IMR-90 (cell line): ENCODE results near the gene TCP11L1. TPM values are rescaled to one million over a fixed set of nuclear protein-coding genes. Genes with fewer than 3 reads are reported as not detected.

ENCODE experiments used
- ATAC-seq: fragments of 200-7000 bp; cut with Tn5 transposase; 2 replicates; pipeline ENCODE4 v1.9.1; 2020; ENCODE audit warnings: low read depth, mild to moderate bottlenecking, moderate library complexity
- BruUV-seq: library from RNA; stranded (reverse); fragments of 400-500 nt; replicated peaks from 2 replicates; lab custom pipeline; 2021; lab: Mats Ljungman, UMichigan
- CTCF ChIA-PET: fragments of 300-600 bp; formaldehyde crosslinking; extraction: SDS; loops from one replicate; lab custom pipeline; 2021; ENCODE audit warnings: antibody characterized with exemption; lab: Yijun Ruan, JAX
- POLR2A ChIA-PET: fragments of 300-600 bp; sonication (Branson Sonifier 250); formaldehyde crosslinking; loops from one replicate; lab custom pipeline; 2022; ENCODE audit warnings: antibody characterized with exemption; ENCODE audit not compliant: unreplicated experiment; lab: Charles Lee
- DNase-seq: peaks from one replicate; pipeline ENCODE4 v3.0.0; 2013
- H2AFZ ChIP-seq: replicated peaks from 2 replicates; pipeline ENCODE3; 2013; ENCODE audit warnings: low read length, mild to moderate bottlenecking; ENCODE audit not compliant: poor library complexity
- H2AK5ac ChIP-seq: 2 replicates; pipeline ENCODE4 v1.6.1; 2013; ENCODE audit warnings: low read depth, low read length, inconsistent platforms
- H2AK9ac ChIP-seq: replicated peaks from 2 replicates; pipeline ENCODE3; 2013; ENCODE audit warnings: mild to moderate bottlenecking, low read depth, low read length, moderate library complexity; ENCODE audit not compliant: poor library complexity
- H2BK120ac ChIP-seq: 2 replicates; pipeline ENCODE4 v1.6.1; 2013; ENCODE audit warnings: low read depth, low read length, inconsistent platforms
- H2BK15ac ChIP-seq: 3 replicates; pipeline ENCODE4 v1.6.1; 2013; ENCODE audit warnings: low read depth, low read length, inconsistent platforms
- H2BK20ac ChIP-seq: 2 replicates; pipeline ENCODE4 v1.6.1; 2013; ENCODE audit warnings: low read depth, mild to moderate bottlenecking, inconsistent platforms, low read length, moderate library complexity
- H2BK5ac ChIP-seq: 2 replicates; pipeline ENCODE4 v1.6.1; 2013; ENCODE audit warnings: mild to moderate bottlenecking, low read depth, low read length, inconsistent platforms; ENCODE audit not compliant: poor library complexity, severe bottlenecking
- H3K14ac ChIP-seq: replicated peaks from 2 replicates; pipeline ENCODE4 v1.6.1; 2013; ENCODE audit warnings: low read depth, low read length, inconsistent platforms
- H3K18ac ChIP-seq: 2 replicates; pipeline ENCODE4 v1.6.1; 2013; ENCODE audit warnings: low read depth, low read length, control low read depth
- H3K23ac ChIP-seq: 2 replicates; pipeline ENCODE4 v1.6.1; 2013; ENCODE audit warnings: low read depth, low read length, inconsistent platforms
- H3K27ac ChIP-seq: 2 replicates; pipeline ENCODE4 v1.5.1; 2013; ENCODE audit warnings: mild to moderate bottlenecking, control low read depth, low read length; ENCODE audit not compliant: insufficient read depth
- H3K27me3 ChIP-seq: 2 replicates; pipeline ENCODE4 v1.6.1; 2013; ENCODE audit warnings: low read length; ENCODE audit not compliant: control insufficient read depth, insufficient read depth
- H3K36me3 ChIP-seq: 2 replicates; pipeline ENCODE4 v1.6.1; 2013; ENCODE audit warnings: low read length, mixed read lengths; ENCODE audit not compliant: control insufficient read depth, insufficient read depth
- H3K4ac ChIP-seq: 2 replicates; pipeline ENCODE4 v1.6.1; 2013; ENCODE audit warnings: low read depth, low read length, inconsistent platforms
- H3K4me1 ChIP-seq: 2 replicates; pipeline ENCODE4 v1.6.1; 2013; ENCODE audit warnings: low read length, mixed read lengths; ENCODE audit not compliant: control insufficient read depth, insufficient read depth
- H3K4me2 ChIP-seq: 2 replicates; pipeline ENCODE4 v1.6.1; 2013; ENCODE audit warnings: low read depth, mild to moderate bottlenecking, control low read depth, low read length, moderate library complexity
- H3K4me3 ChIP-seq: 2 replicates; pipeline ENCODE4 v1.5.1; 2013; ENCODE audit warnings: low read depth, mild to moderate bottlenecking, control low read depth, low read length, moderate library complexity; ENCODE audit not compliant: insufficient read depth
- H3K56ac ChIP-seq: 2 replicates; pipeline ENCODE4 v1.6.1; 2013; ENCODE audit warnings: low read length, inconsistent platforms; ENCODE audit not compliant: insufficient read depth; ENCODE audit errors: extremely low read depth
- H3K79me1 ChIP-seq, 2 experiments: 2 replicates each; pipeline ENCODE4 v1.6.1; 2013; ENCODE audit warnings: low read length in 2 of 2, inconsistent platforms in 1 of 2, low read depth in 1 of 2
- H3K9ac ChIP-seq: 2 replicates; pipeline ENCODE4 v1.6.1; 2013; ENCODE audit warnings: low read depth, low read length, control low read depth
- H3K9me1 ChIP-seq: 2 replicates; pipeline ENCODE4 v1.6.1; 2013; ENCODE audit warnings: low read length, inconsistent platforms; ENCODE audit not compliant: insufficient read depth
- H3K9me3 ChIP-seq: 2 replicates; pipeline ENCODE4 v1.6.1; 2013; ENCODE audit warnings: low read length; ENCODE audit not compliant: control insufficient read depth, insufficient read depth
- H4K20me1 ChIP-seq: 2 replicates; pipeline ENCODE4 v1.6.1; 2013; ENCODE audit warnings: low read length, inconsistent platforms; ENCODE audit not compliant: insufficient read depth
- H4K5ac ChIP-seq: 2 replicates; pipeline ENCODE4 v1.6.1; 2013; ENCODE audit warnings: mild to moderate bottlenecking, low read depth, low read length, control low read depth
- H4K8ac ChIP-seq, 2 experiments: 2 replicates each; pipeline ENCODE4 v1.6.1; 2013; ENCODE audit warnings: low read depth in 2 of 2, low read length in 2 of 2, control low read depth in 1 of 2, inconsistent platforms in 1 of 2
- H4K91ac ChIP-seq: 2 replicates; pipeline ENCODE4 v1.6.1; 2013; ENCODE audit warnings: low read depth, low read length, inconsistent platforms; ENCODE audit not compliant: insufficient read depth
- BHLHE40 ChIP-seq: fragments of 150-350 bp; IDR thresholded peaks from 2 replicates; pipeline ENCODE4 v1.6.1; 2016; ENCODE audit warnings: mild to moderate bottlenecking, low read depth, low read length
- CEBPB ChIP-seq: IDR thresholded peaks from 2 replicates; pipeline ENCODE4 v1.6.1; 2012; ENCODE audit warnings: low read depth, low read length, improper control_type of control experiment
- CHD1 ChIP-seq: IDR thresholded peaks from 2 replicates; pipeline ENCODE4 v1.6.1; 2012; ENCODE audit warnings: low read depth, low read length, improper control_type of control experiment
- FOS ChIP-seq: fragments of 150-350 bp; IDR thresholded peaks from 2 replicates; pipeline ENCODE4 v1.6.1; 2016; ENCODE audit warnings: low read depth, low read length
- MAZ ChIP-seq: IDR thresholded peaks from 2 replicates; pipeline ENCODE4 v1.6.1; 2012; ENCODE audit warnings: low read depth, mild to moderate bottlenecking, low read length, improper control_type of control experiment, moderate library complexity, borderline replicate concordance
- POLR2A ChIP-seq: IDR thresholded peaks from 2 replicates; pipeline ENCODE4 v1.6.1; 2012; ENCODE audit warnings: mild to moderate bottlenecking, low read depth, low read length
- RFX5 ChIP-seq: IDR thresholded peaks from 2 replicates; pipeline ENCODE4 v1.8.0; 2012; ENCODE audit warnings: low read depth, mild to moderate bottlenecking, low read length, moderate library complexity
- WGBS, 2 experiments: methylation state at CpG; one replicate each; pipeline versions ENCODE4 v1.1.5 to v1.1.7; 2013; ENCODE audit warnings: missing lambda C conversion rate in 2 of 2; ENCODE audit not compliant: insufficient read length in 1 of 2; ENCODE audit errors: extremely low coverage in 2 of 2; 5-methylcytosine and 5-hydroxymethylcytosine counted together
- dilution Hi-C: fragments of 300-500 bp; cut with HindIII; formaldehyde crosslinking; loops from one replicate; pipeline ENCODE4 v1.14.3; 2018; ENCODE audit warnings: low sequenced_read_pairs; ENCODE audit not compliant: unreplicated experiment
- in situ Hi-C: fragments of 300-500 bp; cut with MboI; formaldehyde crosslinking; loops from 3 replicates; pipeline ENCODE4 v1.14.3; 2019; ENCODE audit warnings: low sequenced_read_pairs, inconsistent platforms, mixed read lengths
- intact Hi-C: fragments of 100-400 bp; cut with micrococcal nuclease; formaldehyde crosslinking; loops from 2 replicates; pipeline ENCODE4 v1.10.0; 2022
- polyA plus RNA-seq, 3 experiments: library from polyadenylated mRNA; depleted of rRNA; stranded (reverse); fragments of >200 nt; gene quantifications; 2 replicates each; pipeline ENCODE4 v1.2.3, GENCODE V29; 2012; ENCODE audit warnings: low replicate concordance in 1 of 3
- total RNA-seq: library from RNA; depleted of rRNA; stranded (reverse); fragments of >200 nt; gene quantifications from 2 replicates; pipeline ENCODE4 v1.2.3, GENCODE V29; 2012
- TF ChIP-seq, protein P1 (sequence below): fragments of 150-350 bp; IDR thresholded peaks from 2 replicates; pipeline ENCODE4 v1.6.1; 2016; ENCODE audit warnings: low read depth, mild to moderate bottlenecking, low read length, moderate library complexity, borderline replicate concordance
- TF ChIP-seq, protein P2 (sequence below): conservative IDR thresholded peaks from 2 replicates; pipeline ENCODE4 v1.5.1; 2012; ENCODE audit warnings: mild to moderate bottlenecking, low read depth, low read length, improper control_type of control experiment

TCP11L1 gene
- total and polyA plus RNA-seq, 2 of the 4 experiments (the other 2 are of a cell fraction), result 13.9 to 17.4 TPM

DNA sequence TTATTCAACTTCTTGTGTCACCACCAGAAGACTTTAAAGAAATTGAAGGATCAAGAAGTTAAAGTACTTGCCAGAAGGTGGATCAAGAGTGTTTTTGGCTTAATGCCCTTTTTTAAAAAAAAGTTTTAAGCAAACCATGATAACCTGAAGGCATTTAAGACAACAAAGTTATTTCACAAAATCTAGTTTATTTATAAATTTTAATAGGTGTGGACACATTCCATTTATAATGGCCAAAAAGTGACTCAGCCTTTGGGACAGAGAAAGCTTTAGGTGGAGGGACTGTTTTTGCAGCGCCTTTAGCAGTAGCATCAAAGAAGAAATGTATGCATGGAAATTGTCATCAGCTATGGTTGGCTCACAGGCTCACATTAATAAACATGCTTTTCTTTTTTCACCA lies 17.9 kb downstream of the TCP11L1 start:
- Histone ChIP-seq H3K4me1 (peaks cover 5% of the 10 kb centered on the region; the same call in 1 of the 2 replicates), H3K23ac (no peak overlapping the region), H2AK5ac (no peak overlapping the region), H3K36me3 (peaks cover 24% of the 10 kb centered on the region), H3K56ac (no peak overlapping the region), H3K4ac (no peak overlapping the region), H3K27ac (no peak overlapping the region), H3K18ac (no peak overlapping the region), H3K9ac (no peak overlapping the region), H3K14ac (no peak overlapping the region), H3K9me1 (peaks cover 15% of the 10 kb centered on the region; the same call in 1 of the 2 replicates), H4K20me1 (no peaks in the 10 kb centered on the region), H3K79me1 (peaks cover 0 to 18% of the 10 kb centered on the region in 2 experiments; a peak in 3 of 4 replicates), H4K5ac (no peak overlapping the region), H2BK20ac (no peak overlapping the region), H3K9me3 (no peaks in the 10 kb centered on the region), H2BK5ac (no peak overlapping the region), H3K4me3 (no peak overlapping the region), H2AK9ac (no peak overlapping the region), H2BK120ac (no peak overlapping the region), H4K91ac (no peak overlapping the region), H3K27me3 (no peaks in the 10 kb centered on the region), H2AFZ (no peak overlapping the region), H3K4me2 (no peak overlapping the region), H2BK15ac (no peak overlapping the region), H4K8ac (no peak overlapping the region)
- intact Hi-C loops (no loop called here), in situ Hi-C loops (loop anchor here (25.0 kb wide), 2 partner anchors 220 to 470 kb away; partner anchors contain the start of genes EIF3M and PRRG4), dilution Hi-C loops (no loop called here)
- no peak for DNase-seq
- BruUV-seq, result no TSS peak
- no peak for ATAC-seq
- TF ChIP-seq, protein P1, sequence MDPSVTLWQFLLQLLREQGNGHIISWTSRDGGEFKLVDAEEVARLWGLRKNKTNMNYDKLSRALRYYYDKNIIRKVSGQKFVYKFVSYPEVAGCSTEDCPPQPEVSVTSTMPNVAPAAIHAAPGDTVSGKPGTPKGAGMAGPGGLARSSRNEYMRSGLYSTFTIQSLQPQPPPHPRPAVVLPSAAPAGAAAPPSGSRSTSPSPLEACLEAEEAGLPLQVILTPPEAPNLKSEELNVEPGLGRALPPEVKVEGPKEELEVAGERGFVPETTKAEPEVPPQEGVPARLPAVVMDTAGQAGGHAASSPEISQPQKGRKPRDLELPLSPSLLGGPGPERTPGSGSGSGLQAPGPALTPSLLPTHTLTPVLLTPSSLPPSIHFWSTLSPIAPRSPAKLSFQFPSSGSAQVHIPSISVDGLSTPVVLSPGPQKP, result no peak
- TF ChIP-seq CEBPB (no peak), FOS (no peak), RFX5 (no peak), MAZ (no peak), POLR2A (no peak), BHLHE40 (no peak), CHD1 (no peak)
- TF ChIP-seq, protein P2, sequence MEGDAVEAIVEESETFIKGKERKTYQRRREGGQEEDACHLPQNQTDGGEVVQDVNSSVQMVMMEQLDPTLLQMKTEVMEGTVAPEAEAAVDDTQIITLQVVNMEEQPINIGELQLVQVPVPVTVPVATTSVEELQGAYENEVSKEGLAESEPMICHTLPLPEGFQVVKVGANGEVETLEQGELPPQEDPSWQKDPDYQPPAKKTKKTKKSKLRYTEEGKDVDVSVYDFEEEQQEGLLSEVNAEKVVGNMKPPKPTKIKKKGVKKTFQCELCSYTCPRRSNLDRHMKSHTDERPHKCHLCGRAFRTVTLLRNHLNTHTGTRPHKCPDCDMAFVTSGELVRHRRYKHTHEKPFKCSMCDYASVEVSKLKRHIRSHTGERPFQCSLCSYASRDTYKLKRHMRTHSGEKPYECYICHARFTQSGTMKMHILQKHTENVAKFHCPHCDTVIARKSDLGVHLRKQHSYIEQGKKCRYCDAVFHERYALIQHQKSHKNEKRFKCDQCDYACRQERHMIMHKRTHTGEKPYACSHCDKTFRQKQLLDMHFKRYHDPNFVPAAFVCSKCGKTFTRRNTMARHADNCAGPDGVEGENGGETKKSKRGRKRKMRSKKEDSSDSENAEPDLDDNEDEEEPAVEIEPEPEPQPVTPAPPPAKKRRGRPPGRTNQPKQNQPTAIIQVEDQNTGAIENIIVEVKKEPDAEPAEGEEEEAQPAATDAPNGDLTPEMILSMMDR, result no peak
- WGBS, 2 experiments, result no CpG with 5 or more reads among the region's 1 CpG
- ChIA-PET CTCF (interaction anchor here (0.9 kb wide), 1 partner anchor 9 kb away, joined by 3 read pairs; no protein-coding TSS in a partner anchor), POLR2A (no interaction called here)
